GM18517 (cell line): Measurements from ENCODE around the gene GDE1.

Experiments
- ATAC-seq: cut with Tn5 transposase; IDR thresholded peaks from one replicate; pipeline ENCODE4 v1.9.1; 2021; ENCODE audit warnings: mild to moderate bottlenecking, moderate library complexity; ENCODE audit not compliant: unreplicated experiment

The GDE1 gene

DNA sequence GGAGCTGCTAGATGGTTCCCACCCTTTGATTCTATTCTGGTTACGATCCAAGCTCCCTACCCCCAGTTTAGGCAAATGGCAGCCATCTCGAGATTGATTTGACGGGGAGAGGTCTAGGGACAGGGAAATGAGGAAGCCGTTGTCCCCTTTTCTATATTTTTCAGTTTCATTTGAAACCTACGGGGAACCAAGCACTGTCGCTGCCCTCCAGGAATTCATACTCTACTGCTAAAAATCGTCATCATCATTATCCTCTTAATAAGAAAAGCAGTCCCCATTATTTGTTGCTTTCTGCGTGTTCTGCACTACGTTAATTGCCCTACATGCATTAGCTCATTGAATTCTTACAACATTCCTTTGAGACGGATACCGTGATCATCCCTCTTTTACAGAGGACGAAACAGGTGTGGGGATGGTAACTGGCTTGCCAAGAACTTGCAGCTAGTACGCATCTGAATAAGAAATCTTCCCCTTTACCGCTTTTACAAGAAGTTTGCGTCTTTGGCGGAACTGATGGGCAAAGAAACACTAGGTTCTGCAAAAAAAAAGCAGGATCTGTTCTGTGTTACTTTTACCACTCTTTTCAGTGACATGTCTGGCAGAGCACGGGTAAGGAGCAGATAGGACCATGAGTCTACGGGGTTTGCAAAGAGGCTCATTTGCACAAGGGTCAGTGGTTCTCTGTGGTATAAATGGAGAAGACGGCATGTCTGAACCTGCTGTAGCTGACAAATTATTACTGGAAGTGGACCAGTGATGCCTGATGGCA, 2.9 kb upstream of the GDE1 start:
- no peak for ATAC-seq

DNA sequence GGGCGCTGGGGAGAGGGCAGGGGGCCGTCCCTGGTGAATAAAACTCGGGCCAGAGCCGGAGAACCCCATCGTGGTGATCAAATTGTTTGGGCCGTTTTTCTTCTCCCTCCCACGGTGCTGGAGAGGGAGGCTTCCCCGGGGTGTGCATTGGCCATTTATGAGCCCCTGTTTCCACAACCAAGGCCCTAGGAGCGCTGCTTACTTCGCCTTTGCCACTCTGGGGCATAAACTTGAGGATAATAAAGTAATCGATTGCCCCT, 2.4 kb upstream of the GDE1 start:
- ATAC-seq, result no peak

DNA sequence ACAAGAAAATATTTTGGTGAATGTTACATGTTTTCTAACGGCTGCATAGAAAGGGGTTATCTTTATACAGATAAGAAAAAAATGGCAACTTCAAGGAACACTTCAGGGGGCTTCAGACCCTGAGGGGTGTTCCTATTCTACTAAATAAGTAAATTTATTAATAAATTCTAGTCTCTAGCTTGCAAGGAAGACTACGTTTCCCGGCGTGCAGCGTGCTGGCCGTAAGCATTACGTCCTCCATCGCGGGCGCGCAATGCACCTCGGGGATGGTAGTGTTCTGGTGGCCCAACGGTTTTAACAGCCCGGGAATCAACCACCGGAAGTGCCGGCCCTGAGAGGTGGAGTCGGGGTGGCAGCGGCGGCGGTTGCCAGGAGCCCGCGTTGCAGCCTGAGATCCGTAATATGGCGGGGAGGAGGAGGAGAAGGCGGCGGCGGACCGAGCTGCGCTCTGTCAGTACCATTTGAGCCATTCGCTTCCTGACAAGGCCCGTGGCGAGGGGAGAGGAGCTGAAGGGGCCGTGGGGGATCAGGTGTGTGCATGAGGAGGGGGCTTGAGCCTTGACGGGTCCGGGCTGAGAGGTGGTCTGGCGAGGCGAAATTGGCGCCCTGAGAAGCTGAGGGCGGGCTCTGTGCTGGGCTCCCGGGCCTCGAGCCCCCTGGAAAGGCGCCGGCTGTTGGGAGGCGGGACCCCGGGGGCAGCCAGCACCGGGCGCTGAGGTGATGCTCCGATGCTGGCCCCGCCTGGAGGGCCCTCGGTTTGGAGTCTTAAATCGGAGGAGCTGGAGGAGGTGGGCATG, 1.9 kb upstream of the GDE1 start, which contains the start of gene CCP110:
TSS of gene CCP110 (plus strand) at position 384 of the 797 bp plus-strand sequence. CDS start 3,940 bp downstream, outside the sequence.
- ATAC-seq, result peak; percentile 51

DNA sequence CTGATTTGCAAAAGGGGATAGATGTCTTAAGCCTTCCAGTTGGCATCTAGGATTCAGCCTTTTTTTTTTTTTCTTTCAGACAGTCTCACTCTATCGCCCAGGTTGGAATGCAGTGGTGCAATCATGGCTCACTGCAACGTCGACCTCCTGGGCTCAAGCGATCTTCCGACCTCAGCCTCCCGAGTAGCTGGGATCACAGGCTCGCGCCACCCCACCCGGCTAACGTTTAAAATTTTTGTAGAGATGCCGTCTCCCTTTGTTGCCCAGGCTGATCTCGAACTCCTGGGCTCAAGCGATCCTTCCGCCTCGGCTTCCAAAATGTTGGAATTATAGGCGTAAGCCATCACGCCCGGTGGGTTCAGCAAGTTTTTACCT, 1.3 kb upstream of the GDE1 start:
- no peak for ATAC-seq

DNA sequence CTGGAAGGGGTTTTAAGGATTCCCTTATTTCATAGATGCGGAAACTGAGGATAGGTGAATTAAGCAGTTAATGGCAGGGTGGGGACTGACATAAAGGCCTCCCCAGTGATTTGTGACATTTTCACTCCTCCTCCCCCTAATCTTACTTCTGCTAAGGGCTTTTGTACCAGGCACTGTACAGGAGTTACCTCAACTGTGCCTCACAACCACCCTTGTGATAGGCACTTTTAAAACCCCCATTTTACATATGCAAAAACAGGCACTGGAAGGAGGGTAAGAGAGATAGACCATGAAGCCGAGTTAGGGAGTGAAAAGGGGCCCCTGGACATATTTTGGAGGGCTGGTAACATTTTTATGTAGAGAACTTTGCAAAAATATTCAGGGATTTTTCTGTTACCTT, 862 bp upstream of the GDE1 start:
- no peak for ATAC-seq

DNA sequence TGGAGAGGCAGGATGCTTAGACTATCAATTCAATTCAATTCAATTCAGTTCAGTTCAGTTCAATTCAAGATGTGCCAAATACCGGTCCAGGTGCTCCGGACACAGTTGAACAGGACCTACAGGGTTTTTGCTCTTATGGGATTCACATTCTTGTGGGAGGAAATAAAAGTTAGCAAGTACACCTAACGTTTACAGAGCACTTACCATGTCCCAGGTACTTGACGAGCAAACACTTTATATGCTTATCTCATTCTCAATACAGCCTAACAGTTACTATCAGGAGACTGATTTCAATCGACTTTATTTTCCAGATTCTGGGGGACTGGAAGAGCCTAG, 467 bp upstream of the GDE1 start:
- no peak for ATAC-seq

DNA sequence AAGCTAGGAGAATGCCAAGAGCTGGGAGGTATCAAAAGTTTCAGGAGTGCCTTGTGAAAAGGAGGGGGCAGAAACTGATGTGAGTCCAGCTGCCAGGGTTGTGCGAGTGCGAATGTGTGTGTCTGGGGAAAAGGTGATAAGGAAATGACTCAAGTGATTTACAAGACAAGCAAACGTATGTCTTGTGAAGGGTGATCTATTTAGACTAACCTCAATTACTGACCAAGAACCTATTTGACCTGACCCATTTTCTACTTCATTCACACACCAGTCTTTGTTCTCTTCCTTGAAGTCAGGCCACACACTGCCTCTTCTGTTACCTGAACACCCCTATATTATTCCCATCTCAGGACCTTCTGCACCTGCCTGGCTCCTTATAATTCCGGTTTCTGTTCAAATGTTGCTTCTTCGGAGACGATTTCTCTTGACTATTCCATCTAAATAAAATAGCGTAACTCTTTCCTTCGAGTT, 1.0 kb downstream of the GDE1 start:
- no peak for ATAC-seq

DNA sequence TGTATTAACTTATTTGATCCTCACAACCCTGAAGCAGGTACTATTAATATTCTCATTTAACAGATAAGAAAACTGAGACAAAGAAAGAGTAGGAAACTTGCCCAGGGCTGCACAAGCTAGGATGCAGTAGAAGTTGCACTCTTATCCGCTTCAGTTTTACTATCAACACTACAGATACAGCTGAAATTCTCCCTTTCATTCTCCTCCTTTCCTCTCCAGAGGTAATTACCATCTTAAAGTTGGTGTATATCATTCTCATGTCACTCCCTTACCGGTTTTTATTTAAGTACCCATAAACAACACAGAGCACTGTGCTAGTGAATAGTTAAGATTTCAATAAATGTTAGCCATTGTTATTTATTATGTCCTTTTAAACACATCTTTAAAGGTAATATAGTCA, 3.5 kb downstream of the GDE1 start:
- no peak for ATAC-seq

DNA sequence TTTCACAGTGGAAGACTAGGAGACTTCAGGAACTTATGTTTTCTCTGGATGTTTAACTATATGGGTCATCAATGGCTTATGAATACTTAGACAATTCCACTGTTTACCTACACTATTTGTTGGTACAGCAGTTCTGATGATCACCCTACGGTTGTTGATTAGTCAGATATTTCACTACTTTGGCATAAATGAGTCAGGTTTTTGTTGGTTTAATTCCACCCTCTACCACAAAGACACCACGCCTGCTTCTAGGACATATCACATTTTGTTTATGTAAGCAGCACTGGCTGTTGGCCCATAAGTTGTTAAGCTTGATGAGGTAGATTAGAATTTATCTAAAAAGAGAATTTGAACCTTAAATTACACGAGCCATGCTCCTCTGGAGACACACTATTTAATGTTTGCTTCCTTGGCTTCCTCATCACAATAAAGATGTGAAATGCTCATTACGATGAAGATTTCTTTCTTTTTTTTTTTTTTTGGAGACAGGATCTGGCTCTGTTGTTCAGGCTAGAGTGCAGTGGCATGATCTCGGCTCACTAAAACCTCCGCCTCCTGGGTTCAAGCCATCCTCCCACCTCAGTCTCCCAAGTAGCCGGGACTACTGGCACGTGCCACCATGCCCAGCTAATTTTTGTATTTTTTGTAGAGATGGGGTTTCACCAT, 4.3 kb downstream of the GDE1 start:
- ATAC-seq, result no peak

DNA sequence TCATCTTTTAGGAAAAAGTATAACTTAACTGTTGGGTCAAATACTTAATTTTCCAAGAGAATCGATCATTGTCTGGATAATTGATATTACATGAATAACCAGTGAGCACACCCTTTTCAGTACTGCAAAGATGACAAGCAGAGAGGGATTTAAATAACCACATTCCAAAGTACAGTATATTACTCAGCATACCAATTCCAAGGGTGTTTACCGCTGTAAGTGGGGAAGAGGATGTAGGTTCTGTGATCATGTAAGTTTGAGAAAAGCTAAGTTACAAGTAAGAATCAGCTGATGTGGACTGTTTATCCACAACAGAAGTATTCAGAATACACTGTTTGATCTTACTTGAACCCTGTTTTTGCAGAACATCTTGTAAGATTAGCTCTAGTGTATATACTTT, 6.1 kb downstream of the GDE1 start:
- no peak for ATAC-seq

DNA sequence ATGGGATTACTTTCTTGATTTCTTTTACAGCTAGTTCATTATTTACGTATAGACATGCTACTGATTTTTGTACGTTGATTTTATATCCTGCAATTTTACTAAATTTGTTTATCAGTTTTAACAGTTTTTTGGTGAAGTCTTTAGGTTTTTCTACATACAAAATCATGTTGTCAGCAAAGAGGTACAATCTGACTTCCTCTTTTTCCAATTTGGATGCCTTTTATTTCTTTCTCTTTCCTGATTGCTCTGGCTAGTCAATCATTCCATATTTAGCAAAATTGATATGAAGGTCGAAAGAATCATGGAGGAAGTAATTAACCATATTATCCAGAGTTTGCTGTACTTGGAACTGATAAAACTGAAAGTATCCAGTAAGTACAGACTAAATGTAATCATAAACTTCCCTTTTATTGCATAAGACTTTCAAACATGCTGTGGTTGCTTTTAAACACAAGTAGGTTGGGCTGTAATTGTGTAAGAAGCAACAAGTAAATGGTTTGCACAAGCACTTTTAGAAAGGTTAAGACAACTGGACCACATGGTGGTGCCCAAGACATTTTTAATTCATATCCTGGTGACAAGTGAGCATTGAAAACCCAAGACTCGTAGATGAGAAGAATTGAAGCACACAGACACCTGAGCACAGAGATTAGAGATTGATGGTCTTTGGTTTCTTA, 8.4 kb downstream of the GDE1 start:
- ATAC-seq, result no peak

DNA sequence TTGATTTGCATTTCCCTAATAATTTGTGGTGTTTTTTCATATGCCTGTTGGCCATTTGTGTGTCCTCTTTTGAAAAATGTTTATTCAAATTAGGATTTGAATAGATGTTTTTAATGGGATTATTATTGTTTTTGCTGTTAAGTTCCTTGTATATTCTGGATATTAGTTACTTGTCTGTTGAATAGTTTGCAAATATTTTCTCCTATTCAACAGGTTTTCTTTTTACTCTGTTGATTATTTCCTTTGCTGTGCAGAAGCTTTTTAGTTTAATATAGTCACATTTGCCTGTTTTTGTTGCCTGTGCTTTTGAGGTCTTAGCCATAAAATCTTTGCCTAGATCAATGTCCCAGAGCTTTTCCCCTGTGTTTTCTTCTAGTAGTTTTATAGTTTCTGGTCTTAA, 9.6 kb downstream of the GDE1 start:
- no peak for ATAC-seq

DNA sequence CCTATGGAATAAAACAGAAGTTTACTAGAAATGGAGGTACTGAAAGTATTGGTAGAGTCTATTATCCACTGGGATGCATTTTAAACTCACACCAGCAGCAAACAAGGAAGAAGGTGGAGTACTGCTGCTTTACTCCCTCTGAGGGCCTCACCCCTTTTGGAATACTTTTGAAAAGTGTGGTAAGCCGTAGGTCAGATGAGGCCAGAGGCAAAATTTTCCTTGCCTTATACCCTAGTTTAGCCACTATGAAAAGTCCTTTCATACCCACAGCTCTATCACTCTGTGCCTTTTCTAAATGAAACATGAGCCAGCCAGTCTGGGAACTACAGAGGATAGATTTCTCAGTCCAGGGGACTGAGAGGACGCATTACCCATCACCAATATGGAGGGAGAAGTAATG, 14.0 kb downstream of the GDE1 start:
- no peak for ATAC-seq

DNA sequence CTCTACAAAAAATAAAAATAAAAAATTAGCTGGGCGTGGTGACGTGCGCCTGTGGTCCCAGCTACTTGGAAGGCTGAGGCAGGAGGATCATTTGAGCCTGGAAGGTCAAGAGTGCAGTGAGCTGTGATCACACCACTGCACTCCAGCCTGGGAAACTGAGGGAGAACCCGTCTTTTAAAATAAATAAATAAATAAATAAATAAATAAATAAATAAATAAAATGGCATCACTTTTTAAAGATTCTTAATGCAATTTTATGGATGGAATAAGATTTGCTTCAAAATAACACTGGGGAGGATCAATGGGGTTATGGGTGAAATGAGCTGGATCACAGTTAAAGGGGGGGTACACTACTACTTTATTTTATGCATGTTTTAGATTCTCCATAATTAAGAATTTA, 14.9 kb downstream of the GDE1 start:
- ATAC-seq, result no peak

DNA sequence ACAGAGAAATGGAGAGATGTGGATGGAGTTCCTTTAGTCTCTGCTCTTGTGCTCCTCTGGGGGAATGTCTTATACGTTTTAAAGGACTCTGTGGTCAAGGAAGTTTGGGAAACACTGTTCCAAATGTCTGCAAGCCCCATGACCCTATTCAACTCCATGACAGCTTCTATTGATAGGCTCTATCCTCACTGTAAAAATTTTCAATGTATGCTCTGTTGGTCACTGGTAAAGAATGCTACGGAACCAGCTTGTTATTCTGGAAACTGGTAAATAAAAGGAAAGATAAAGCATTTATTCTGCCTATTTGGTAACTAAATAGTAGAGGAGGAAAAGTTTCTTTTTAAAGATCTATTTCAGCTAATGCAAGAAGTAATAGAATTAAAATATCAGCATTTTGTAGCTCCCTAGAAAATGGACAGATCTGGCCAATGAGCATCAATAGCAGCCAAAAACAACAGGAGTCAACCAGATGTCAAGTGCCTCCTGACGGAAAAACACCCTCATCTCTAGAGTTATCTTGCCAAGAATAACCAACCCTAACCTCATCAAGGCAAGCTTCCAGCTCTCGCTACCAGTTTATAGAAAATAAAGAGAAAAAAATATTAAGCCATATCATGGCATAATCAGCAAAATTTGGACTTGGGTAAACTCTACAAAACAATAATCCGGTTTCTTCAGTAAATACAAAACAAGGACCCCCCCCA, 16.1 kb downstream of the GDE1 start:
- no peak for ATAC-seq

DNA sequence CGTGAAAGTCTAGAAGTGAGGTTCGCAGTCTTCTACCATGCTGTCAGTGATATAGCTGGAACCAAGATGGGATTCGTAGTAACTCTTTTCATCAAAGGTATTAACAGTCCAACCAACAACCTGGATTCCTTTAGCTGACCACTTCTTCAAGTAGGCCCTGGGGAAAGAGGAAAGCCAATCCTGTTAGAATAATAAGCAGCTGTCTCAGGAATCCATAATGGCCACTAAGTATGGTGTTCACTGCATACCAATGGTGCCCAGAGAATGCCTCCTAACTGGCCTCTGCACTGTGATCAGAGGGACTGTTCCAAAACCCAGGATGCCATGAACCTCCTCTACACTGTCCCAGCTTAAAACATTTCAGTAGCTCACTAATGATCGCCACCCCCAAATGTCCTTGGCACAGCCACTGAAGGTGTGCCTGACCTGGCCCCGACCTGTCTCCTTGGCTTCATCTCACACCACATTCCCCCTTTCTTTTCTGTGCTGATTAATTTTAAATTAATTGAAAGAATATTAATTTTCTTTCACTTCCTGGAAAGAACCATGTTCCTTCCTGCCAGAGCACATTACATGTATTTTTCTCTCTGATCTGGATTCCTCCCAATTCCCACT, 18.3 kb downstream of the GDE1 start:
- no peak for ATAC-seq

DNA sequence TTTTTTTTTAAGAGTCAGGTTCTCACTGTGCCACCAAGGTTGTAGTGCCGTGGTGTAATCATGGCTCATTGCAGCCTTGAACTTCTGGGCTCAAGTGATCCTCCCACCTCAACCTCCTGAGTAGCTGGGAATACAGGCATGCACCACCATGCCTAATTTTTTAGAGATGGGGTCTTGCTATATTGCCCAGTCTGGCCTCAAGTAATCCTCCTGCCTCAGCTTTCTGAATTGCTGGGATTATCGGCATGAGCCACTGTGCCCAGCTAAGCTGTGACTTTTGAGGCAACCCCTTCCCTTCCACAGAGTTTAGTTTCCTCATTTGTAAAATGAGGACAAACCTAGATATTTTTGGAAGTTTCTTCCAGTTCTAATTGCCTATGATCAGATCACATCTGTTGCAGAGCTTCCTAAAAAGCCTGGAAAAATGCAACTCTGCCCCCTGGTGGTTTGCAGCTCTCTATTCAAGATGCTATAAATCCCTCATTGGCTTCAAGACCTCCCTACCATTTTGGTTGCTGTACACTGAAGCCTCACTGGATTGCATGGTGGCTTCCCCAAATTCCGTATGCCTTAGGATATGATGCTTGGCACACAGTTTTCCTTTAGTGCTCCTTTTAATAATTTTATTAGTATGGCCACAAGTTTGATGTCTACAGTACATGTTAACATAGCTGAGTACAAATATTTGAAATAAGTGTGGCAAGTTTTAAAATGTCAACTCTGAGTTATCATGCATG, 19.3 kb downstream of the GDE1 start:
- ATAC-seq, result no peak

DNA sequence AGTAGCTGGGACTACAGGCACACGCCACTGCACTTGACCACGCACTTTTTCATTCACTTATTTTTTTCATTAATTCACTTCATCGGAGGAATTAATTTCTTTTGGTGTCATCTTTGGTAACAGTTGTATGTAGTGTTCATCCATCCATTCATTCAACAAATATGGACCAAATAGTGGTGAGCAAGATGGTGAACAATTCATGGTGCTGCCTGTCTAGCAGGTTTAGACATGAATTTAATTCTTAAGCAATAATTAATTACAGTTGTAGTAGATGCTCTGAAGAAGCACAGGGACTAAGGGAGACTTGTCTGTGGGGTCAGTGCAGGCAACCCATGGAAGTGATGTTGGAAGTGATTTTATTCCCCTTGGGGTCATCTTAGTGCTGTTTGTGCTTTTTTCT, 22.4 kb downstream of the GDE1 start:
- no peak for ATAC-seq

DNA sequence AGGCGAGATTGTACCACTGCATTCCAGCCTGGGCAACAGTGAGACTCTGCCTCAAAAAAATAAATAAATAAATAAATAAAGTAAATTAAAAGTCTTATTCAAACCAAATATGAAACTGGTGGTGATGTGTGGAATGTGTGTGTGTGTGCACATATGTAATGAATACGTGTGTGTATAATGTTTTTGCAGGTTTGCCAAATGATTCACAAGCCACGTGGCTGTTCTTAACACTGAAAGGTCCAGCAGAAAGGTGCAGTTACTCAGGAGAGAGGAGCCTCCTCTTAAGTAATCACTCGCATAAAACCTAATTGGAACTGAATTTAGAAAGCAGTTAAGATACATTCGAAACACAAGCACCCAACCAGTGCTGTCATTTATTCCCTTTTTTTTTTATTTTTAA, 22.9 kb downstream of the GDE1 start:
- ATAC-seq, result no peak

DNA sequence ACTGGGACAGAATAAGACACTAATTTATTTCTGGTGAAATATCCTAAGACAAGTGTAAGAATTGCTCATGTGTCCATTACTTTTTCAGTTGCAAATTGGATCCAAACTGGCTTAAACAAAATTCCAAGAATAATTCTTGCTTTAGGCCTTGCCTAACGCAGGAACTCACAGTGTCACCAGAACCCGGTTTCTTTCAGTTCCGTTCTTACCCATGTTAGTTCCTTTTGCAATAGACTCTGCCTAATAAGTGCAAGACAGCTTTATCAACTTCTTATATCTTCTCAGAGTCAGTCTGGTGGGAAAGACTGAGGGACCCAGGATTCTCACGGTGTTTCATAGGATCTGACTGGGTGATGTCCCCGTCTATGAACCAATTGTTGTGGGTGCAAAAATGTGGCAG, 24.7 kb downstream of the GDE1 start:
- no peak for ATAC-seq
